A673 (cell line): ENCODE results near the gene SORL1. TPM values are rescaled to one million over a fixed set of nuclear protein-coding genes. Genes with fewer than 3 reads are reported as not detected.

ENCODE experiments used
- BruUV-seq: library from RNA; stranded (reverse); fragments of 400-500 nt; replicated peaks from 2 replicates; lab custom pipeline; 2021; lab: Mats Ljungman, UMichigan
- CTCF ChIA-PET: fragments of 300-600 bp; sonication (Branson Sonifier 250); formaldehyde crosslinking; loops from one replicate; lab custom pipeline; 2022; ENCODE audit warnings: antibody characterized with exemption; lab: Charles Lee
- POLR2A ChIA-PET: fragments of 300-600 bp; sonication (Branson Sonifier 250); formaldehyde crosslinking; loops from one replicate; lab custom pipeline; 2022; ENCODE audit warnings: antibody characterized with exemption; ENCODE audit not compliant: low non-redundant PET; lab: Charles Lee
- DNase-seq: peaks from one replicate; pipeline ENCODE4 v3.0.0-alpha.2; 2015; ENCODE audit warnings: low spot score
- H3K27ac ChIP-seq: fragments of 200-600 bp; sonication (generic); 2 replicates; pipeline ENCODE4 v1.5.1; 2016; ENCODE audit warnings: mixed run types, low read depth, mild to moderate bottlenecking, mixed read lengths, antibody characterized with exemption, low read length; ENCODE audit not compliant: poor library complexity, severe bottlenecking
- H3K27me3 ChIP-seq: fragments of 200-600 bp; sonication (generic); replicated peaks from 2 replicates; pipeline ENCODE4 v1.6.1; 2017; ENCODE audit warnings: mixed run types, low read depth, mild to moderate bottlenecking, mixed read lengths, antibody characterized with exemption, low read length; ENCODE audit not compliant: insufficient read depth, poor library complexity
- H3K36me3 ChIP-seq: fragments of 200-600 bp; sonication (generic); 2 replicates; pipeline ENCODE4 v1.6.1; 2016; ENCODE audit warnings: mixed run types, mild to moderate bottlenecking, mixed read lengths, antibody characterized with exemption, low read length; ENCODE audit not compliant: insufficient read depth, poor library complexity, severe bottlenecking
- H3K4me1 ChIP-seq: fragments of 200-600 bp; sonication (generic); 2 replicates; pipeline ENCODE4 v1.6.1; 2017; ENCODE audit warnings: mixed run types, mild to moderate bottlenecking, mixed read lengths, antibody characterized with exemption, low read length; ENCODE audit not compliant: insufficient read depth, poor library complexity, severe bottlenecking
- H3K4me3 ChIP-seq: fragments of 200-600 bp; sonication (generic); 2 replicates; pipeline ENCODE4 v1.5.1; 2016; ENCODE audit warnings: low read depth, mixed run types, mild to moderate bottlenecking, mixed read lengths, low read length; ENCODE audit not compliant: poor library complexity, severe bottlenecking
- H3K9me3 ChIP-seq: fragments of 200-600 bp; sonication (generic); 2 replicates; pipeline ENCODE4 v1.6.1; 2016; ENCODE audit warnings: mixed run types, low read depth, mild to moderate bottlenecking, mixed read lengths, antibody characterized with exemption, low read length; ENCODE audit not compliant: poor library complexity, severe bottlenecking
- CTCF ChIP-seq: fragments of 300-800, 200-600 bp; sonication (generic); conservative IDR thresholded peaks from 2 replicates; pipeline ENCODE4 v1.5.1; 2017; ENCODE audit warnings: low read depth, mild to moderate bottlenecking, antibody characterized with exemption, low read length, moderate library complexity, mixed read lengths
- EZH2 ChIP-seq: fragments of 200-600 bp; sonication (generic); IDR thresholded peaks from 2 replicates; pipeline ENCODE4 v1.6.1; 2017; ENCODE audit warnings: borderline replicate concordance, low read depth, mild to moderate bottlenecking, mixed read lengths, antibody characterized with exemption, low read length; ENCODE audit not compliant: poor library complexity, severe bottlenecking
- intact Hi-C: fragments of 100-400 bp; cut with micrococcal nuclease; formaldehyde crosslinking; loops from one replicate; pipeline ENCODE4 v1.10.0; 2022; ENCODE audit not compliant: unreplicated experiment
- total RNA-seq: library from RNA; stranded (reverse); gene quantifications from 2 replicates; pipeline ENCODE4 v1.2.3, GENCODE V29; 2021

SORL1 gene
- total RNA-seq, 1 experiment from 2014 or later: 0.95 TPM

- no peak for DNase-seq
- intact Hi-C loops: no loop called here
- TF ChIP-seq EZH2 (no peak), CTCF (no peak)
- POLR2A ChIA-PET: no interaction called here
- Histone ChIP-seq H3K27ac (no peak overlapping the region), H3K36me3 (no peaks in the 10 kb centered on the region), H3K9me3 (no peaks in the 10 kb centered on the region), H3K27me3 (peaks cover 27% of the 10 kb centered on the region), H3K4me1 (no peaks in the 10 kb centered on the region), H3K4me3 (no peak overlapping the region)
- CTCF ChIA-PET: no interaction called here
- no TSS peak for BruUV-seq
These were observed 104.8 kb downstream of the SORL1 start for GRCh38 chr11:121556937-121557336.

- POLR2A ChIA-PET: no interaction called here
- Histone ChIP-seq H3K4me3 (no peak overlapping the region), H3K27me3 (peaks cover 24% of the 10 kb centered on the region), H3K36me3 (no peaks in the 10 kb centered on the region), H3K9me3 (no peaks in the 10 kb centered on the region), H3K27ac (no peak overlapping the region), H3K4me1 (no peaks in the 10 kb centered on the region)
- BruUV-seq: no TSS peak
- intact Hi-C loops: no loop called here
- CTCF ChIA-PET: no interaction called here
- no peak for TF ChIP-seq EZH2
- no peak for TF ChIP-seq CTCF
- no peak for DNase-seq
These were observed 105.2 kb downstream of the SORL1 start for GRCh38 chr11:121557348-121557747.

- Histone ChIP-seq H3K4me1 (no peaks in the 10 kb centered on the region), H3K4me3 (no peak overlapping the region), H3K9me3 (no peaks in the 10 kb centered on the region), H3K27me3 (peaks cover 25% of the 10 kb centered on the region), H3K27ac (no peak overlapping the region), H3K36me3 (no peaks in the 10 kb centered on the region)
- POLR2A ChIA-PET: no interaction called here
- CTCF ChIA-PET: no interaction called here
- no TSS peak for BruUV-seq
- TF ChIP-seq EZH2 (no peak), CTCF (no peak)
- DNase-seq: no peak
- intact Hi-C loops: no loop called here
These were observed 107.6 kb downstream of the SORL1 start for GRCh38 chr11:121559606-121560200.
